Renal cortex interstitium (tissue), 15 donors: ENCODE measurements around the gene CARMIL1. TPM values are rescaled to one million over a fixed set of nuclear protein-coding genes. Genes with fewer than 3 reads are reported as not detected.

Experiments
- DNase-seq, 11 donors: peaks; one replicate each; pipeline ENCODE4 v3.0.0-alpha.2; 2013; ENCODE audit warnings: low read depth in 9 of 11, low spot score in 4 of 11; ENCODE audit errors: extremely low read depth in 1 of 11
- long read RNA-seq, 16 experiments: transcript quantifications; one replicate each; lab custom pipeline, GENCODE V29; 2026
- polyA plus RNA-seq, 3 donors: library from polyadenylated mRNA; unstranded; fragments of 120-200 nt; gene quantifications; one replicate each; pipeline ENCODE4 v1.2.1, GENCODE V29; 2013; ENCODE audit not compliant: insufficient read length in 3 of 3

CARMIL1 gene
- polyA plus RNA-seq: 100 to 1,000 TPM in 2 of 3 donors, 10 to 100 TPM in 1; 87.1 to 120 (median 120) TPM
- long read RNA-seq, donor 1, partial matches to known transcripts: 29 of 29 reads
- long read RNA-seq, donor 1, other reads (novel, unspliced or antisense): 0 of 29 reads
- long read RNA-seq, donor 2, partial matches to known transcripts: 19 of 19 reads
- long read RNA-seq, donor 2, other reads (novel, unspliced or antisense): 0 of 19 reads
- long read RNA-seq, donor 3, partial matches to known transcripts: 29 of 29 reads
- long read RNA-seq, donor 3, other reads (novel, unspliced or antisense): 0 of 29 reads
- long read RNA-seq, donor 4, partial matches to known transcripts: 168 of 168 reads
- long read RNA-seq, donor 4, other reads (novel, unspliced or antisense): 0 of 168 reads
- long read RNA-seq, donor 5: 0 reads
- long read RNA-seq, donor 6, partial matches to known transcripts: 40 of 40 reads
- long read RNA-seq, donor 6, other reads (novel, unspliced or antisense): 0 of 40 reads
- long read RNA-seq, donor 7, partial matches to known transcripts: 17 of 17 reads
- long read RNA-seq, donor 7, other reads (novel, unspliced or antisense): 0 of 17 reads
- long read RNA-seq, donor 8: 0 reads
- long read RNA-seq, donor 9, full-length matches to known transcripts: 1 of 152 reads
- long read RNA-seq, donor 9, partial matches to known transcripts: 145 of 152 reads
- long read RNA-seq, donor 9, other reads (novel, unspliced or antisense): 6 of 152 reads
- long read RNA-seq, donor 10, partial matches to known transcripts: 202 of 202 reads
- long read RNA-seq, donor 10, other reads (novel, unspliced or antisense): 0 of 202 reads
- long read RNA-seq, donor 11, full-length matches to known transcripts: 1 of 17 reads
- long read RNA-seq, donor 11, partial matches to known transcripts: 16 of 17 reads
- long read RNA-seq, donor 11, other reads (novel, unspliced or antisense): 0 of 17 reads
- long read RNA-seq, donor 12, partial matches to known transcripts: 175 of 175 reads
- long read RNA-seq, donor 12, other reads (novel, unspliced or antisense): 0 of 175 reads
- long read RNA-seq, donor 13: 0 reads
- long read RNA-seq, donor 14, partial matches to known transcripts: 25 of 25 reads
- long read RNA-seq, donor 14, other reads (novel, unspliced or antisense): 0 of 25 reads
- long read RNA-seq, donor 15, partial matches to known transcripts: 18 of 18 reads
- long read RNA-seq, donor 15, other reads (novel, unspliced or antisense): 0 of 18 reads
- long read RNA-seq, donor 16, partial matches to known transcripts: 79 of 79 reads
- long read RNA-seq, donor 16, other reads (novel, unspliced or antisense): 0 of 79 reads

- DNase-seq: peak in 9 of 11 donors; percentile 57 to 80 (median 71)
These were observed at the start of gene CARMIL1 for GRCh38 chr6:25278914-25279747. Gene CARMIL1 (plus strand): TSS chr6:25279374. CDS start chr6:25279796, 422 bp downstream.

GRCh38 chr6:25229671-25230321 is 49.4 kb upstream of the CARMIL1 start:
- DNase-seq: no peak

- DNase-seq: no peak
These were observed 46.7 kb upstream of the CARMIL1 start for GRCh38 chr6:25232479-25232878.

- DNase-seq: no peak
These were observed 45.9 kb upstream of the CARMIL1 start for GRCh38 chr6:25233226-25233625.

- no peak for DNase-seq
These were observed 41.6 kb upstream of the CARMIL1 start for GRCh38 chr6:25237579-25237978.

- no peak for DNase-seq
These were observed 40.1 kb upstream of the CARMIL1 start for GRCh38 chr6:25239059-25239458.

GRCh38 chr6:25239498-25239897 is 39.7 kb upstream of the CARMIL1 start:
- DNase-seq: no peak

- DNase-seq: no peak
These were observed 36.6 kb upstream of the CARMIL1 start for GRCh38 chr6:25242567-25242966.

GRCh38 chr6:25244865-25245264 is 34.3 kb upstream of the CARMIL1 start:
- no peak for DNase-seq

GRCh38 chr6:25248123-25248522 is 31.1 kb upstream of the CARMIL1 start:
- no peak for DNase-seq

- DNase-seq: no peak
These were observed 30.0 kb upstream of the CARMIL1 start for GRCh38 chr6:25249133-25249532.

- no peak for DNase-seq
These were observed 28.3 kb upstream of the CARMIL1 start for GRCh38 chr6:25250878-25251277.

GRCh38 chr6:25251426-25251825 is 27.7 kb upstream of the CARMIL1 start:
- no peak for DNase-seq

GRCh38 chr6:25253351-25253750 is 25.8 kb upstream of the CARMIL1 start:
- DNase-seq: no peak

- DNase-seq: no peak
These were observed 24.5 kb upstream of the CARMIL1 start for GRCh38 chr6:25254671-25255070.

GRCh38 chr6:25257686-25258348 is 21.4 kb upstream of the CARMIL1 start:
- DNase-seq: no peak

GRCh38 chr6:25259756-25260155 is 19.4 kb upstream of the CARMIL1 start:
- DNase-seq: no peak
